Activated naive CD4-positive, alpha-beta T cell treated with anti-CD3 and anti-CD28 coated beads, Interleukin-2, amount 50 U/mL, for 72 hours (primary cell): ENCODE results near the gene SPATA31D4. TPM values are rescaled to one million over a fixed set of nuclear protein-coding genes. Genes with fewer than 3 reads are reported as not detected.

Experiments used
- total RNA-seq, 2 donors: library from RNA; stranded (reverse); gene quantifications; one replicate each; pipeline ENCODE4 v1.2.3, GENCODE V29; 2022

Gene SPATA31D4
- total RNA-seq, 2 donors from 2014 or later: not detected

Other genes with a start within 250 kb of the SPATA31D4 start
- under 1 TPM; 0.20 to 0.33 TPM for gene TLE1, start 238.9 kb upstream of the SPATA31D4 start, total RNA-seq
- not detected for gene SPATA31D3, start 15.1 kb downstream of the SPATA31D4 start, total RNA-seq
- gene SPATA31D1, start 60.3 kb downstream of the SPATA31D4 start, total RNA-seq: not detected